NCI-H146 treated with DMSO at 0.1 percent for 48 hours (cell line): Measurements from ENCODE around the gene GTF2E1.
"Not testable (repeated sequence)": the region's sequence is repeated elsewhere in the genome, so short reads cannot be mapped to it uniquely, and the experiment has no call there.

Experiments used
- DNase-seq: peaks from one replicate; lab custom pipeline; 2025; ENCODE audit not compliant: unreplicated experiment; lab: John Stamatoyannopoulos, UW

GTF2E1 gene

GRCh38 chr3:120742198-120742848 lies at the start of gene GTF2E1, which contains the start of gene RABL3:
GTF2E1 (plus strand) TSS chr3:120742744; CDS start chr3:120750553, 7,809 bp downstream.
RABL3 (minus strand) TSS chr3:120742516; CDS start chr3:120742507, 9 bp downstream.
- peak; percentile 100 for DNase-seq

- DNase-seq, result peak; percentile 82
Observed at GRCh38 chr3:120693439-120694171, 48.9 kb upstream of the GTF2E1 start.

- DNase-seq, result no peak
Observed at GRCh38 chr3:120699333-120699732, 43.2 kb upstream of the GTF2E1 start.

- no peak for DNase-seq
Observed at GRCh38 chr3:120705884-120706582, 36.5 kb upstream of the GTF2E1 start.

- DNase-seq, result no peak
Observed at GRCh38 chr3:120706950-120707349, 35.6 kb upstream of the GTF2E1 start.

GRCh38 chr3:120708408-120708807 lies 34.1 kb upstream of the GTF2E1 start:
- no peak for DNase-seq

- no peak for DNase-seq
Observed at GRCh38 chr3:120710369-120710768, 32.2 kb upstream of the GTF2E1 start.

- no peak for DNase-seq
Observed at GRCh38 chr3:120713262-120713661, 29.3 kb upstream of the GTF2E1 start.

GRCh38 chr3:120719167-120719834 lies 23.2 kb upstream of the GTF2E1 start:
- DNase-seq, result not testable (repeated sequence)

- DNase-seq, result no peak
Observed at GRCh38 chr3:120726791-120727190, 15.8 kb upstream of the GTF2E1 start.

- DNase-seq, result no peak
Observed at GRCh38 chr3:120730576-120731542, 11.7 kb upstream of the GTF2E1 start.

GRCh38 chr3:120738006-120738405 lies 4.5 kb upstream of the GTF2E1 start:
- not testable (repeated sequence) for DNase-seq

- DNase-seq, result no peak
Observed at GRCh38 chr3:120741320-120741719, 1.2 kb upstream of the GTF2E1 start.

- DNase-seq, result no peak
Observed at GRCh38 chr3:120741837-120742197, 727 bp upstream of the GTF2E1 start.

- no peak for DNase-seq
Observed at GRCh38 chr3:120742849-120743365, 363 bp downstream of the GTF2E1 start.

- DNase-seq, result no peak
Observed at GRCh38 chr3:120743556-120744195, 1.1 kb downstream of the GTF2E1 start.

GRCh38 chr3:120745466-120745865 lies 2.9 kb downstream of the GTF2E1 start:
- no peak for DNase-seq

GRCh38 chr3:120749843-120750242 lies 7.3 kb downstream of the GTF2E1 start:
- DNase-seq, result no peak

- no peak for DNase-seq
Observed at GRCh38 chr3:120752230-120752629, 9.7 kb downstream of the GTF2E1 start.
